Large intestine (tissue), 3 donors: ENCODE data around the gene LYSMD1. TPM values are rescaled to one million over a fixed set of nuclear protein-coding genes. Genes with fewer than 3 reads are reported as not detected.

Source experiments
- DNase-seq, 2 donors: peaks; one replicate each; pipeline versions ENCODE4 v3.0.0 to v3.0.0-alpha.2; 2013
- H3K27ac ChIP-seq: one replicate; pipeline ENCODE4 v1.5.1; 2013; ENCODE audit warnings: low read length
- H3K27me3 ChIP-seq: 2 replicates; pipeline ENCODE4 v1.6.1; 2013; ENCODE audit warnings: low read length; ENCODE audit not compliant: control insufficient read depth, insufficient read depth
- H3K36me3 ChIP-seq: 2 replicates; pipeline ENCODE4 v1.6.1; 2013; ENCODE audit warnings: low read length; ENCODE audit not compliant: control insufficient read depth, insufficient read depth
- H3K4me1 ChIP-seq: one replicate; pipeline ENCODE4 v1.6.1; 2013; ENCODE audit warnings: low read length; ENCODE audit not compliant: control insufficient read depth, insufficient read depth
- H3K4me3 ChIP-seq: one replicate; pipeline ENCODE4 v1.5.1; 2013; ENCODE audit warnings: low read length
- H3K9me3 ChIP-seq: one replicate; pipeline ENCODE4 v1.6.1; 2013; ENCODE audit warnings: mild to moderate bottlenecking, low read depth, low read length, moderate library complexity; ENCODE audit not compliant: control insufficient read depth
- WGBS: methylation state at CpG from one replicate; pipeline ENCODE4 v1.1.5; 2013; ENCODE audit warnings: low lambda C conversion rate; ENCODE audit not compliant: insufficient coverage; 5-methylcytosine and 5-hydroxymethylcytosine counted together
- polyA plus RNA-seq: library from polyadenylated mRNA; unstranded; fragments of 120-200 nt; gene quantifications from one replicate; pipeline ENCODE4 v1.2.1, GENCODE V29; 2013

LYSMD1 gene
- polyA plus RNA-seq, 1 donor = 10.7 TPM

- peaks cover 4% of the 10 kb centered on the region for H3K4me1 ChIP-seq
- no peaks in the 10 kb centered on the region for H3K27me3 ChIP-seq
- H3K4me3 ChIP-seq = no peak overlapping the region
- H3K36me3 ChIP-seq = peaks cover 43% of the 10 kb centered on the region
- no peaks in the 10 kb centered on the region for H3K9me3 ChIP-seq
- H3K27ac ChIP-seq = no peak overlapping the region
- WGBS = no CpG with 5 or more reads among the region's 6 CpGs
- no peak for DNase-seq
Measured at GRCh38 chr1:151157067-151157531, 8.6 kb downstream of the LYSMD1 start.

GRCh38 chr1:151156515-151156819 lies 9.2 kb downstream of the LYSMD1 start, which contains the start of gene TNFAIP8L2:
TSS of gene TNFAIP8L2 (plus strand) at chr1:151156649. CDS start at chr1:151158698, 2,049 bp downstream.
- no CpG with 5 or more reads among the region's 4 CpGs for WGBS
- Histone ChIP-seq H3K36me3 (peaks cover 40% of the 10 kb centered on the region), H3K4me1 (peaks cover 4% of the 10 kb centered on the region), H3K9me3 (no peaks in the 10 kb centered on the region), H3K27me3 (no peaks in the 10 kb centered on the region), H3K27ac (no peak within 1 kb of the TSS), H3K4me3 (no peak within 1 kb of the TSS)
- DNase-seq = peak in 1 of 2 donors; percentile 41

GRCh38 chr1:151147665-151148064 lies 18.0 kb downstream of the LYSMD1 start:
- peak; percentile 58 to 77 for DNase-seq
- Histone ChIP-seq H3K27me3 (peaks cover 4% of the 10 kb centered on the region), H3K36me3 (no peaks in the 10 kb centered on the region), H3K9me3 (no peaks in the 10 kb centered on the region), H3K4me1 (peaks cover 29% of the 10 kb centered on the region), H3K4me3 (peak overlapping the region; percentile 92), H3K27ac (peak overlapping the region; percentile 62)
- WGBS = no CpG with 5 or more reads among the region's 2 CpGs

- H3K9me3 ChIP-seq = no peaks in the 10 kb centered on the region
- H3K27me3 ChIP-seq = peaks cover 4% of the 10 kb centered on the region
- H3K4me1 ChIP-seq = peaks cover 29% of the 10 kb centered on the region
- WGBS = no CpG with 5 or more reads among the region's 7 CpGs
- peak overlapping the region; percentile 92 for H3K4me3 ChIP-seq
- DNase-seq = no peak
- peak overlapping the region; percentile 62 for H3K27ac ChIP-seq
- H3K36me3 ChIP-seq = peaks cover 4% of the 10 kb centered on the region
Measured at GRCh38 chr1:151147132-151147503, 18.6 kb downstream of the LYSMD1 start.

- H3K9me3 ChIP-seq = no peaks in the 10 kb centered on the region
- peak within 1 kb of the TSS; percentile 62 for H3K27ac ChIP-seq
- peak within 1 kb of the TSS; percentile 92 for H3K4me3 ChIP-seq
- peaks cover 4% of the 10 kb centered on the region for H3K36me3 ChIP-seq
- WGBS = no CpG with 5 or more reads among the region's 61 CpGs
- peaks cover 4% of the 10 kb centered on the region for H3K27me3 ChIP-seq
- peaks cover 29% of the 10 kb centered on the region for H3K4me1 ChIP-seq
- peak; percentile 92 to 96 for DNase-seq
Measured at GRCh38 chr1:151146412-151147131, 19.1 kb downstream of the LYSMD1 start, which contains the start of gene SEMA6C. TSS of gene SEMA6C (minus strand) at chr1:151146631. CDS start at chr1:151142621, 4,010 bp downstream.

- H3K4me1 ChIP-seq = peaks cover 29% of the 10 kb centered on the region
- WGBS = no CpG with 5 or more reads among the region's 26 CpGs
- peak overlapping the region; percentile 92 for H3K4me3 ChIP-seq
- peak overlapping the region; percentile 24 for H3K27ac ChIP-seq
- no peak for DNase-seq
- peaks cover 4% of the 10 kb centered on the region for H3K36me3 ChIP-seq
- H3K27me3 ChIP-seq = peaks cover 4% of the 10 kb centered on the region
- no peaks in the 10 kb centered on the region for H3K9me3 ChIP-seq
Measured at GRCh38 chr1:151146072-151146411, 19.7 kb downstream of the LYSMD1 start.

GRCh38 chr1:151145304-151146071 lies 20.2 kb downstream of the LYSMD1 start:
- H3K36me3 ChIP-seq = peaks cover 4% of the 10 kb centered on the region
- H3K27me3 ChIP-seq = peaks cover 4% of the 10 kb centered on the region
- H3K4me1 ChIP-seq = peaks cover 29% of the 10 kb centered on the region
- H3K27ac ChIP-seq = no peak overlapping the region
- peak overlapping the region; percentile 92 for H3K4me3 ChIP-seq
- peak in 1 of 2 donors; percentile 63 for DNase-seq
- no peaks in the 10 kb centered on the region for H3K9me3 ChIP-seq
- 20% methylated on average over 1 of the region's 43 CpGs for WGBS

GRCh38 chr1:151144474-151145303 lies 21.0 kb downstream of the LYSMD1 start:
- Histone ChIP-seq H3K36me3 (peaks cover 10% of the 10 kb centered on the region), H3K27me3 (peaks cover 4% of the 10 kb centered on the region), H3K9me3 (no peaks in the 10 kb centered on the region), H3K4me3 (peak overlapping the region; percentile 92), H3K4me1 (peaks cover 29% of the 10 kb centered on the region), H3K27ac (no peak overlapping the region)
- no peak for DNase-seq
- 80% methylated on average over 1 of the region's 7 CpGs for WGBS

- no peak overlapping the region for H3K4me3 ChIP-seq
- WGBS = no CpG with 5 or more reads among the region's 5 CpGs
- DNase-seq = no peak
- no peaks in the 10 kb centered on the region for H3K9me3 ChIP-seq
- H3K27ac ChIP-seq = no peak overlapping the region
- H3K4me1 ChIP-seq = peaks cover 29% of the 10 kb centered on the region
- peaks cover 4% of the 10 kb centered on the region for H3K27me3 ChIP-seq
- H3K36me3 ChIP-seq = peaks cover 16% of the 10 kb centered on the region
Measured at GRCh38 chr1:151143986-151144385, 21.7 kb downstream of the LYSMD1 start.

GRCh38 chr1:151143057-151143435 lies 22.7 kb downstream of the LYSMD1 start:
- DNase-seq = no peak
- no peak overlapping the region for H3K27ac ChIP-seq
- WGBS = no CpG with 5 or more reads among the region's 7 CpGs
- peaks cover 21% of the 10 kb centered on the region for H3K36me3 ChIP-seq
- no peaks in the 10 kb centered on the region for H3K9me3 ChIP-seq
- H3K27me3 ChIP-seq = peaks cover 4% of the 10 kb centered on the region
- peaks cover 28% of the 10 kb centered on the region for H3K4me1 ChIP-seq
- no peak overlapping the region for H3K4me3 ChIP-seq
